Fibroblast of the aortic adventitia (primary cell): ENCODE data around the gene CALHM5. TPM values are rescaled to one million over a fixed set of nuclear protein-coding genes. Genes with fewer than 3 reads are reported as not detected.
A peak's percentile ranks its signal among the peaks of the same experiment; 100 is the strongest.

Experiments used
- DNase-seq: peaks from one replicate; pipeline ENCODE4 v3.0.0-alpha.2; 2010; ENCODE audit warnings: low read depth
- H3K4me3 ChIP-seq: 2 replicates; pipeline ENCODE4 v1.5.1; 2011; ENCODE audit warnings: low read depth, mild to moderate bottlenecking, control low read depth, low read length, moderate library complexity
- CTCF ChIP-seq: IDR thresholded peaks from 2 replicates; pipeline ENCODE4 v1.5.1; 2011; ENCODE audit warnings: mild to moderate bottlenecking, low read length, control low read depth, inconsistent platforms; ENCODE audit not compliant: insufficient read depth
- total RNA-seq: library from RNA; depleted of rRNA; stranded (reverse); fragments of >200 nt; gene quantifications from 2 replicates; pipeline ENCODE4 v1.2.3, GENCODE V29; 2012; ENCODE audit warnings: low replicate concordance

CALHM5 gene
- total RNA-seq, 1 donor = 8.2 TPM

DNA sequence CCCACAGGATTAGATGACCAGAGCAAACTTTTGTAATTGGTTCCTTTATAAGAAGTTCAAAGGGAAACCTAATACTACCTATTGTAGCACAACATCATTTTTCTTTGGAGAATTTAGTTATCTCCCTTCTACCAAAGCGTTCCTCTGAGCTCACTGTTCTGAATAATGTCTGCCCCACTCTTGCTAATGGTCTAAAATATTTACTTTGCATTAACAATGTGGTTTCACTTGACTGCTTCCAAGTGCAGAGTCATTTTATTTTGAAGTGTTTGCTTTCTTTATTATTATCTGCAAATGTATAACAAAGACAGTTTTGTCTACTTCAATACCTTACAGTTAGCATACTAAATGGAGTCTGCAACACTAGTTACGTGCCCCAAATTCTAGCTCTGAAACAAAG, 19.0 kb downstream of the CALHM5 start:
- no peak for TF ChIP-seq CTCF
- DNase-seq = no peak
- H3K4me3 ChIP-seq = no peak overlapping the region

DNA sequence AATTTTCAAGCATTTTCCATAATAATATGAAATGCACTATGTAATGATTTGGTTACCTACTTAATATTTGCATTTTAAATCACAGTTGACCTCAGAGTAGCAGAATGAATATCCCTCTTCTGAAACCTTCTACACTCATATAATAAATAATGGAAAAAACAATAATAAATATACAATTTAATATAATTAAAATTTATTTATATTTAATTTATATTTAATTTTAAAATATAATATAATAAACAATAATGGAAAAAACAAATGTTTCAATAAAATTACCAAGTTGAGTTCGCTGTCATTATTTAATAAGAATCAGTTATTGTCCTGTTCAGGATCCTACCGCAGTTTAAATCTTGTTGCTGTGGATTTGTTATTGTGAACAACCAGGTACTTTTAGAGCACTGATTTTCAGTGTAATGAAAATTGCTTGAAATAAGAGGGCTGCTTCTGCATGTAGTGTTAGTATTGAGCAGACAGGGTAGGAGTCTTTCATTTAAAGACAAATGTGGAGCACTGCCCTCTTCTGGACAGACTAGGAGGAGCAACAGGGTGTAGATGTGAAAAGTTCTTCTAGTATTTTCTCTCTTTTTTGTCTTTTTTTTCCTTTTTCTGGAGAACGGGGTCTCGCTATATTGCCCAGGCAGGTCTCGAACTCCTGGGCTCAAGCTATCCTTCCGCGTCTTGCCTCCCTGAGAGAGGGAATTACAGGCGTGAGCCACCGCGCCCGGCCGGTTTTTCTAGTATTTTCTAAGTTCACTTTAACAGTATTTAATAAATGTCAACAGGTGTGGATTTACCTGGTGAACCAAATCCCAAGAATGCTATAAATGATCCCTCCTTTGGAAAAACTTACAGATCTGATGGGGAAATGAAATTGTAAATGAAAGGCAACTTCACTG, 20.5 kb downstream of the CALHM5 start:
- no peak overlapping the region for H3K4me3 ChIP-seq
- DNase-seq = peak; percentile 87
- peak; percentile 80 for TF ChIP-seq CTCF

- peak; percentile 13 for TF ChIP-seq CTCF
- no peak for DNase-seq
- no peak overlapping the region for H3K4me3 ChIP-seq
Measured at GRCh38 chr6:116533233-116533957, 22.0 kb downstream of the CALHM5 start.

DNA sequence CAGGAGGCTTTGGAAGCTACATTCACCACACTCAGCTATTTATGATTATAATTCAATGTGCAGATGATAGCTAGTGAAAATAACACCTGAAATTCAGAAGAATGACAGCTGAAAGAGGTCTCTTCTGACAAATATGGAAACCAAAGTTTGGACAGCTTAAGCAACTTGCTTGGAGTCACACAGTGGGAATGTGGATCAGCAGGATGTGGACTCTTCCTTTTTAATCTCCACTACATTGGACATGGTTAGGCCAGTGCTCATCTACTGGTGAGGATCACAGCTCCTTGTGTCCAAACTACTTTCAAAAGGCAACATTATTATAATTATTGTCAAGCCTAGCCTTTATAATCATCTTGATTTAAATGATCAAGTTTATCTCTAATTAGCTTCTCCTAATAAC, 23.7 kb downstream of the CALHM5 start:
- TF ChIP-seq CTCF = no peak
- no peak overlapping the region for H3K4me3 ChIP-seq
- no peak for DNase-seq

DNA sequence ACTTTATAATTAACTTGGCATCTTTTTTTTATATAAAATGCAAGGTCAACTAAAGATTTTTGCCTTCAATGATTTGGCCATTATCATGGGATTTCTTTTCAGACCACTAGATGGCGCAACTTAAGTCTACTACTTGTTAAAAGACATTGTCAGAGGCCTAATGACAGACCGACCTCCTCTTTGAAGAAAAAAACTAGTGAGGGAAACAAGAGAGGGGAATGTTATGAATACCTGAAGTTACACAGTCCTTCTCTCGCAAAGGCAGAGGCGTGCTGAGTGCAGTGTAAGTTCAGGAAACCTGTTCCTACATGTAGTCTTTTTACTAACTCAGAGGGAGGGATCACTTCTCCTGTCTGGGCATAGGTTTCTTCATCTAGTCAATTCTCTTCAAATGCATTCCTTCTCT, 24.8 kb downstream of the CALHM5 start:
- DNase-seq = peak; percentile 81
- TF ChIP-seq CTCF = peak; percentile 65
- no peak overlapping the region for H3K4me3 ChIP-seq

DNA sequence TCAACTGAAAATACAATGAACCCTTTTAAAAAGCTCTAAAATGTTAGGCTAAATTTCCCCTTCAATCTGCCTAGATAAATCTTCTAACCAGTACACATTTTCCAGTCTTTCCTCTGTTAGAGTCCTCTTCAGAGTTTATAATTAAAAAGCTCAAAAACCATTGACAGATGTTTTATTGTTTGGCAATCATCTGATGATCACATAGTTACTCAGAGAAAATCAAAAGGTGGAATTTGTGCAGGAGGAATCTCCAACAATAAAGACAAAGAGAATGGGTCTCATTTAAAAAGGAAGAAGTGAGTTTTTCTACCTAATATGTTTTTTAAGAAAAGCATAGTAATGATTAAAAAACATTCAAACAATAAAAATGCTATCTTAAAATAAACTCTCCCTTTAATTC, 31.0 kb downstream of the CALHM5 start:
- no peak overlapping the region for H3K4me3 ChIP-seq
- DNase-seq = no peak
- TF ChIP-seq CTCF = no peak
